WTC11 (cell line): ENCODE measurements around the gene SORL1.

Experiments
- JUN ChIP-seq: sonication (generic); formaldehyde crosslinking; IDR thresholded peaks from 2 replicates; pipeline ENCODE4 v1.8.0; 2023; ENCODE audit warnings: mild to moderate bottlenecking, missing genetic modification reagents
- KAT7 ChIP-seq: sonication (generic); formaldehyde crosslinking; IDR thresholded peaks from 2 replicates; pipeline ENCODE4 v1.8.1; 2023; ENCODE audit warnings: missing genetic modification reagents, mild to moderate bottlenecking, borderline replicate concordance
- TEAD4 ChIP-seq: sonication (generic); formaldehyde crosslinking; IDR thresholded peaks from 2 replicates; pipeline ENCODE4 v1.8.0; 2022; ENCODE audit warnings: mild to moderate bottlenecking, missing genetic modification reagents
- TF ChIP-seq, protein P1 (sequence below): fragments of 200-600 bp; IDR thresholded peaks from 2 replicates; pipeline ENCODE4 v1.8.0; 2022; ENCODE audit warnings: antibody characterized with exemption
- TF ChIP-seq, protein P2 (sequence below): fragments of 250-450 bp; sonication (Bioruptor Pico); IDR thresholded peaks from 2 replicates; pipeline ENCODE4 v1.9.0; 2021; ENCODE audit warnings: mild to moderate bottlenecking

DNA sequence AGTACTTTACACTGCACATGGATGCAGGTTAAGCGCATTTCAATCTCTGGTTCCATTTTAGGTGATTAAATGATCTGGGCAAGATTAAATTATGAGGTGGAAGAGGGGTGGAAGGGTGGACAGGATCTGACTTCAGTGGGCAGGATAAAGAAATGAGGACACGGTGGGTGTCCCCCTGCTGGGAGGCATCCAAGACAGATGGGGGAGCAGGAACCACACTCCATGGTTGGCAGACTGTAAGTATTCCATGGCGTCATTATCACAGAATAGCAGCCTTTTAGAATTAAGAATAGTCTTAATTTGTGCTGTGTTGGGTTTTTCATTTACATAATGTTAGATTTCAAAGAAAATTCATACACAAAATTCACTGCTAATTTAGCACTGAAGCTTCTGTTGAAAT lies 7.6 kb upstream of the SORL1 start:
- TF ChIP-seq TEAD4 = no peak
- TF ChIP-seq, protein P1, sequence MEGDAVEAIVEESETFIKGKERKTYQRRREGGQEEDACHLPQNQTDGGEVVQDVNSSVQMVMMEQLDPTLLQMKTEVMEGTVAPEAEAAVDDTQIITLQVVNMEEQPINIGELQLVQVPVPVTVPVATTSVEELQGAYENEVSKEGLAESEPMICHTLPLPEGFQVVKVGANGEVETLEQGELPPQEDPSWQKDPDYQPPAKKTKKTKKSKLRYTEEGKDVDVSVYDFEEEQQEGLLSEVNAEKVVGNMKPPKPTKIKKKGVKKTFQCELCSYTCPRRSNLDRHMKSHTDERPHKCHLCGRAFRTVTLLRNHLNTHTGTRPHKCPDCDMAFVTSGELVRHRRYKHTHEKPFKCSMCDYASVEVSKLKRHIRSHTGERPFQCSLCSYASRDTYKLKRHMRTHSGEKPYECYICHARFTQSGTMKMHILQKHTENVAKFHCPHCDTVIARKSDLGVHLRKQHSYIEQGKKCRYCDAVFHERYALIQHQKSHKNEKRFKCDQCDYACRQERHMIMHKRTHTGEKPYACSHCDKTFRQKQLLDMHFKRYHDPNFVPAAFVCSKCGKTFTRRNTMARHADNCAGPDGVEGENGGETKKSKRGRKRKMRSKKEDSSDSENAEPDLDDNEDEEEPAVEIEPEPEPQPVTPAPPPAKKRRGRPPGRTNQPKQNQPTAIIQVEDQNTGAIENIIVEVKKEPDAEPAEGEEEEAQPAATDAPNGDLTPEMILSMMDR = no peak
- no peak for TF ChIP-seq KAT7 (CRISPR knock-in tag)
- TF ChIP-seq, protein P2, sequence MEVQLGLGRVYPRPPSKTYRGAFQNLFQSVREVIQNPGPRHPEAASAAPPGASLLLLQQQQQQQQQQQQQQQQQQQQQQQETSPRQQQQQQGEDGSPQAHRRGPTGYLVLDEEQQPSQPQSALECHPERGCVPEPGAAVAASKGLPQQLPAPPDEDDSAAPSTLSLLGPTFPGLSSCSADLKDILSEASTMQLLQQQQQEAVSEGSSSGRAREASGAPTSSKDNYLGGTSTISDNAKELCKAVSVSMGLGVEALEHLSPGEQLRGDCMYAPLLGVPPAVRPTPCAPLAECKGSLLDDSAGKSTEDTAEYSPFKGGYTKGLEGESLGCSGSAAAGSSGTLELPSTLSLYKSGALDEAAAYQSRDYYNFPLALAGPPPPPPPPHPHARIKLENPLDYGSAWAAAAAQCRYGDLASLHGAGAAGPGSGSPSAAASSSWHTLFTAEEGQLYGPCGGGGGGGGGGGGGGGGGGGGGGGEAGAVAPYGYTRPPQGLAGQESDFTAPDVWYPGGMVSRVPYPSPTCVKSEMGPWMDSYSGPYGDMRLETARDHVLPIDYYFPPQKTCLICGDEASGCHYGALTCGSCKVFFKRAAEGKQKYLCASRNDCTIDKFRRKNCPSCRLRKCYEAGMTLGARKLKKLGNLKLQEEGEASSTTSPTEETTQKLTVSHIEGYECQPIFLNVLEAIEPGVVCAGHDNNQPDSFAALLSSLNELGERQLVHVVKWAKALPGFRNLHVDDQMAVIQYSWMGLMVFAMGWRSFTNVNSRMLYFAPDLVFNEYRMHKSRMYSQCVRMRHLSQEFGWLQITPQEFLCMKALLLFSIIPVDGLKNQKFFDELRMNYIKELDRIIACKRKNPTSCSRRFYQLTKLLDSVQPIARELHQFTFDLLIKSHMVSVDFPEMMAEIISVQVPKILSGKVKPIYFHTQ = no peak
- no peak for TF ChIP-seq JUN
